RCC 7860 (cell line): Measurements from ENCODE around the gene ARHGEF7.

Source experiments
- DNase-seq: peaks from one replicate; pipeline ENCODE4 v3.0.0-alpha.2; 2015; ENCODE audit warnings: low spot score
- FAIRE-seq: peaks from 2 replicates; lab custom pipeline; 2012; peaks lifted over from hg19 to GRCh38; lab: Jason Lieb, UNC

ARHGEF7 gene

DNA sequence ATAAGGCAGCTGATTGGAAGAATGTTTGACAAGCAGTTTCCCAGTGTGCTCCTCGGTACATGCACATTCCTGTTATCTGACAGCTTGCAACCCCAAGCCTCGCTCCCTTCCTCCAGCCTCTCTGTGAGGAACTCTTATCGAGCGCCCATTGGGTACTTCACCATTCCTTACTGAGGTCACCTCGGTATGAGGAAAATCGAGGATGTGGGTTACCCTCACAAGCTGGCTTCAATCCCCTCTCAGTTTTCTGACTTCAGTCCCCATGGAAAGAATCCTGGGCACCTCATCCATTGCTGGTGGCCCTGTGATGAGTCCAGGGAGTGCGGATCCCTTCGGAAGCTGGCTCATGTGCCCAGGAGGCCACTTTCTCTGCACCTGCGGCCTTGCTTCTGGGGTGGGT, 222.6 kb downstream of the ARHGEF7 start:
- DNase-seq (no peak), FAIRE-seq (no peak)

DNA sequence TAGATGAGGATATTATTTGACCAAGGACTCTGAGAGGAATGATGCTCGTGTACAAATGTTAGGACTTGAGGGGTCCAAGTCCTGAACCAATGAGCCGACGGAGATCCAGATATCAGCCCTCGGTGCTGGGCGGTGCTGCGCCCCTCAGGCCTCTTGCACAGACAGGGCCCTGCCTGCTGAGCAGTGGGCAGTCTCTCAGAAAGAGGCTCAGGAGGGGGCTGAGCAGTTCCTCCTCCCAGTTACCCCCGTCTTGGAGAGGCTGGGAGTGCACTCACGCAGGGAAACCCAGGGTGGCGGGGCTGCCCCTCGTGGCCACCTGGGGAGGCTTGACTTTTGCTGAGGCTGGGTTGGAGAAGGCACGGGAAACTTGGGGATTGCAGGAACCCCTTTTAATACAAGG, 223.7 kb downstream of the ARHGEF7 start:
- DNase-seq (no peak), FAIRE-seq (no peak)

DNA sequence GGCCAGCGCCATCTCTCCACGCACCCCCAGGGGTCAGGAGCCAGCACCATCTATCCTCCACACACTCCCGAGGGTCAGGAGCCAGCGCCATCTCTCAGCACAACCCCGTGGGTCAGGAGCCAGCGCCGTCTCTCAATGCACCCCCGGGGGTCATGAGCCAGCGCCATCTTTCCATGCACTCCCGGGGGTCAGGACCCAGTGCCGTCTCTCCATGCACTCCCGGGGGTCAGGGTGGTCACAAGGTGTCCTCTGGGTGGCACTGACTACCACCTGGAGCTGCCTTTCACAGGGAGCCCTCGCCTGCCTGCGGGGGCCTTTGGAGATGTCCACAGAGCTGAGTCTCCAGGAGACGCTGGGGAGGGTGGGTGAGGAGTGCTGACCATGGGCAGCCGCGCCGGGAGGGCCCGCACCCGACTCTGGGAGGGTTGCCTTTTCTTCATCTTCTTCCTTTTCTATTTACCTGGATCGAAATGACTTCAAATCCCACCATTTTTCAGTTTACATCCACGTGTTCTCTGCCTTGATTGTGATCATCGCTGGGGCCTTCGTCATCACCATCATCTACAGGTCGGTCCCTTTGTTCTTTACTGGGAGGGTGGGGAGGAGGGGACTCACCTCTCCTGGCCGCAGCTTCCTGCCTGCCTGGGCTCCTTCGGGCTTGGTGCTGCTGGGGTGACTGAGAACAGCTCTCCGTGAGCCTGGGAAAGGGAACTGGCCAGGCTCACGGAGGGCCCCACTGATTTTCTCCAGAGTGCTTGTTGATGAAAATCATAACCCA, 224.4 kb downstream of the ARHGEF7 start:
- DNase-seq (no peak), FAIRE-seq (no peak)

DNA sequence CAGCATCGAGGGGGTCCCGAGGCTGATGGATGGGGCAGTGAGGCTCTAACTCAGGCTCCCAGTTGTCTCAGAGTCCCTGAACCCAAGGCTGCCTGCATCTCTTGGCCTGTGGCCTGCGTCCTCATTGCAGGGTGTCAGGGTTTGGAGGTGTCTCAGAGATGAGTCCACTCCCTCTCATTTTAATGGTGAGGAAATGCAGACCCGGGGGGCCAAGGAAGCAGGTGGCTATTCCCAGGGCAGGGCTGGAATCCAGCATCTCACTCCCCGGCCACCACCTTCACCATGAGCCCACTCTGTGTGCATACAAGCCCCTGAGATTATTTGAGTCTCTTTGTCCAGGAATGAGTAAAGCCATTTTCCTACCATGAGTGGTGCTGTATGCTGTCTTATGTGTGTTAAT, 226.8 kb downstream of the ARHGEF7 start:
- DNase-seq (no peak), FAIRE-seq (no peak)

DNA sequence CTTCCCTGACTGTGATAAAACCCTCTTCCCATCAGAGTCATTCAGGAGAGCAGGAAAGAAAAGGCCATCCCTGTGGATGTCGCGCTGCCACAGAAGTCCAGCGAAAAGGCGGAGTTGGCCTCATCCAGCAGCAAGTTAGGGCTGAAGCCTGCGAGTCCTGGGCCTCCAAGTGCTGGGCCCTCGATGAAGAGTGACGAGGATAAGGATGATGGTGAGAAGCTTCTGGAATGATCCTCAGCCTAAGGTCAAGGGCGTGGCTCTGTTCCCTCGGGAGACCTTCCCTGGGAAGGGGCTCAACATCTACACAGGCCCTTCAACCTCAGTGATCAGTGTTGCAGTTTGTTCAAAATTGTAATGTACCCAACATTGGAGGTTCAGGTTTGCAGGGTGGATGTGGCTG, 227.6 kb downstream of the ARHGEF7 start:
- DNase-seq (no peak), FAIRE-seq (no peak)

DNA sequence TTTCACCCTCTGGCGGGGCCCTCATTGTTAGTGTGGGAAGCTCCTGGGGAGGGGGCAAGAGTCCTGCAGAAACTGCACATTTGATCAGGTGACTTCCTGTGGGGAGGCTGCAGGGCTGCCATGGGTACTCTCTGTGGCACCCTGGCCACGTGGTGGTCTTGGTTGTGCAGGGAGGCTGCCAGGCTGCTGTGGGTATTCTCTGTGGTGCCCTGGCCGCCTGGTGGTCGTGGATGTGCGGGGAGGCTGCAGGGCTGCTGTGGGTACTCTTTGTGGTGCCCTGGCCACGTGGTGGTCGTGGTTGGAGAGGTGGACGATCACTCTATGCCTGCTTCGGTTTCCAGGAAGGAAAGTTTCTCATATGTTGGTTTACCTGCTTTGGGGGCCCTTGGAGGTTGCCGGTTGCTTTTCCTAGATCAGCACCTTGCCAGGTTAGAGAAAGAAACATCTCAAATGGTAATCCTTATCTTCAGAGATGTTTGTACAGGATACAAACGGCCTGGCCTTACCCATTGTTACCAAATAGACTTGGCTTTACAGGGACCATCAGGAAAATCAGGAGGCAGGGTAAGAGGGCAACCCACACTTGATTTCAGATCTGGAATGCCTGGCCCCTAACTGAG, 228.2 kb downstream of the ARHGEF7 start:
- DNase-seq (no peak), FAIRE-seq (no peak)

DNA sequence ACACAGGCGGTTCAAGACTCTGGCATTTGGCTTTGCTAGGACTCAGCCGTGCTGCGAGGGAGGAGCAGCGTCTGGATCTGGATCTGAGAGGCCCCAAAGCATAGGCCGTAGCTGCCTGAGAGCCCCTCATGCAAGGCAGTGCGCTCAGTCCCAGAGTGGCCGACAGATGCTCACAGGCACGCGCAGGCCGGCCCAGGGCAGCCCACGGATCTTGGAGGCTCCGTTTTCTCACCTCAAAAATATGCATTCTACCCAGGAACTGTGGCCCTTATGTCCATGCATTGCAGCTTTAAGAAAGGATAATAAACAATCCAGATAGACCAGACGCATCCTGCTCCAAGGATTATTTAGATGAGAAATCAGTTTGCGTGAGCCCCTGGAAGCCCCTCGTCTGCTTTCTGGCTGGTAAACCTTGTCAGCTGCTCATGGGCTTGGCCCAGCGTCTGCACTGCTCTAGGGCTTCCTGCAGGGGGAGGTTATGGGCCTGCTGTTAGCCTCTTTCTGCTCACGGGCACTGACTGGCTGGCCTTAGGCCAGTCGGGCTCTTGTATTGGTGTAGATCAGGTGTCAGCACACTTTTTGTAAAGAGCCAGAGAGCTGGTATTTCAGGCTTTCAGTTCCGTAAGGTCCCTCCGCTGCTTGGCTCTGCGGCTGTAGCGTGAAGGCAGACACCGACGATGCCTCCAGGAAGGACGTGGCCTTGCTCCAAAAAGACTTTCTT, 229.5 kb downstream of the ARHGEF7 start:
- DNase-seq = no peak

DNA sequence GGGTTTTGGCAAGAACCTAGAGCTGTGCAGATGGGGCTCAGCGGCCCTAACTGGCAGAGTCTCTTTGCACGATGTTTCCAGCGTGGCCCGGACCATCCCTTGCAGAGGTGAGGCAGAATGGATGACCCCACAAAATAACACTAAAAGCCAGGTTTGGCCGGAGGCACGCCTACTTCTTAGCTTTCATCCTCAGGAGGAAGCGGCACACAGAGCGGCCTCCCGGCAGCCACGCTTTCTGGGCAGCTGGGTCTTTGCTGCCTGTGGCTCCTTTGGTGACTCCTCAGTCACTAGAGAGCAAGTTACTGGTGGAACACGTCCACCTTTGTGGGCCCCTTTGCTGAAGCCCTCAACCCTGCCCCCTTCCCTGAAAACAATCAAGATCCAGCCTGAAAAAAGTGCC, 230.6 kb downstream of the ARHGEF7 start:
- FAIRE-seq (no peak), DNase-seq (no peak)

More for the DNA sequence above, 229.5 kb downstream of the ARHGEF7 start:
- no peak for FAIRE-seq

DNA sequence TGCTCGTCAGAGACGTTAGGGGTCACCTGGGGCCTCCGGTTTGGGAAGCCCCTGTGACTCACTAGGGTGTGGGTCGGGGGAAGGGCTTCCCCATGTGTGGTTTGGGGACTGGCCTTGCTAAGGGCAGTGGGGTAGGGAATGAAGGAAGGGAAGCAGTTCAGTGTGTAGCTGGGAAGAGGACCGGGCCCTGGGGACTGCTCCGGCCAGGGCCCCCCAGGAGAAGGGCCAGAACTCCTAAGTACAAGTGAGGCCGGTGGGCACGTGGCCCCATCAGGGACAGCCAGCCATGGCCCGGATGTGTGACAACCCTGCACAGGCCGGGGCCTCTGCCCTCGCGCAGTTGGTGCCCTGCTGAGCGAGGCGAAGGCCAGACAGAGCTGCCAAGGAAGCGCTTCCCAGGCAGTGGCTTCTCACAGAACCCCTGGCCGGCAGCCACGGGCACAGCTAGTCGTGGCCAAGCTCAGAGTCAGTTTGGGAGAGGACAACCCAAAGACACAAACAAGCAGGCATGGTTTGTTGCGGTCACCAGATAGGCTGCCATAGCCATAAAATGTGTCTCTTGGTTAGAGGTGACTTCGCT, 231.1 kb downstream of the ARHGEF7 start:
- FAIRE-seq (no peak), DNase-seq (no peak)

DNA sequence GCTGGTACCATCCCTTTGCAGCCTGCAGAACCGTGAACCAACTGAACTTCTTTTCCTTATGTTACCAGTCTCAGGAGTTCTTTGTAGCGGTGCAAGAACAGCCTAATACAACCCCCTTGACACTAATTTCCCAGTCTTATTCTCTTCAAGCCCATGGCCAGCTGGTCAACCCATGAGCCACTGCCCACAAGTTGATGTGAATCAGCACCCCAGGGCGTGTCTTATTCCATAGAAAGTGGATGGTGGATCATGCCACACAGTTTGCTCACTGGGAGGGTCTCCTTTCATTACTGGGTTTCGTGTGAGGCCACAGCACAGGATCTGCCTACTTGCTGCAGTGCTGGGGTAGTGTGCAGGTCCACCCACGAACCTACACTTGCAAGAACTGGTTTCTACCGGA, 232.3 kb downstream of the ARHGEF7 start:
- DNase-seq = no peak
- no peak for FAIRE-seq

DNA sequence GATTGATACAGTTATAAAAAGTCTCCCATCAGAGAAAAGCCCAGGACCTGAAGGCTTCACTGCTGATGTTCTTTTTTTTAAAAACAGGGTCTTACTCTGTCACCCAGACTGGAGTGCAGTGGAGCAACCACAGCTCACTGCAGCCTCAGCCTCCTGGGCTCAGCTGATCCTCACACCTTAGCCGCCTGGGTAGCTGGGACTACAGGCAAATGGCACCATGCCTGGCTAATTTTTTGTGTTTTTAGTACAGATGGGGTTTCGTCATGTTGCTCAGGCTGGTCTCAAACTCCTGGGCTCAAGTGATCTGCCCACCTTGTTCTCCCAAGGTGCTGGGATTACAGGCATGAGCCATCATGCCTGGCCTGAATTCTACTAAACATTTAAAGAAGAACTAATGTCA, 238.4 kb downstream of the ARHGEF7 start:
- DNase-seq = no peak
- FAIRE-seq = no peak

DNA sequence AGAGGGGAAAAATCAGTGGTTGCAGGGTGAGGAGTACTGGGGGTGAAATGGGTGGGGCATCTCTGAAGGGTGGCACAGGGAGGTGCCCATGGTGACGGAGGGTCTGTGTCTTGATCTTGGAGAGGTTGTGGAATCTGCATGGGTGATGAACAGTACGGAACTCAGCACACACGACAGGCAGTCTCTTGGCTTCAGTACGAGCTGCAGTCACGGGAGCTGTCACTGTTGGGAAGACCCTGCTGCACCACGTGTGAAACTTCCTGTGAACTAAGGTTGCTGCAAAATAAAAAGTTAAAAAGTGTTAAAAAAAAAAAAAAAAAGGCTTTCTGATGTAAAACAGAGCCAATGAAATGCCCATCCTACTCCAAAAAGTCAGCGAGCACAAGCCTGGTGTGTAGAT, 239.7 kb downstream of the ARHGEF7 start:
- no peak for DNase-seq
- FAIRE-seq = no peak
